Hepatocyte (in vitro differentiated cells): Measurements from ENCODE around the gene VASN.

Experiments
- EZH2phosphoT487 ChIP-seq: fragments of 200-600 bp; sonication (generic); IDR thresholded peaks from one replicate; pipeline ENCODE4 v1.6.1; 2018; ENCODE audit warnings: antibody characterized with exemption, mild to moderate bottlenecking, low read depth, moderate library complexity; ENCODE audit not compliant: unreplicated experiment, severe bottlenecking
- TF ChIP-seq, protein P1 (sequence below): fragments of 200-600 bp; sonication (generic); IDR thresholded peaks from 2 replicates; pipeline ENCODE4 v1.5.1; 2016; ENCODE audit warnings: antibody characterized with exemption, mild to moderate bottlenecking; ENCODE audit not compliant: poor library complexity

DNA sequence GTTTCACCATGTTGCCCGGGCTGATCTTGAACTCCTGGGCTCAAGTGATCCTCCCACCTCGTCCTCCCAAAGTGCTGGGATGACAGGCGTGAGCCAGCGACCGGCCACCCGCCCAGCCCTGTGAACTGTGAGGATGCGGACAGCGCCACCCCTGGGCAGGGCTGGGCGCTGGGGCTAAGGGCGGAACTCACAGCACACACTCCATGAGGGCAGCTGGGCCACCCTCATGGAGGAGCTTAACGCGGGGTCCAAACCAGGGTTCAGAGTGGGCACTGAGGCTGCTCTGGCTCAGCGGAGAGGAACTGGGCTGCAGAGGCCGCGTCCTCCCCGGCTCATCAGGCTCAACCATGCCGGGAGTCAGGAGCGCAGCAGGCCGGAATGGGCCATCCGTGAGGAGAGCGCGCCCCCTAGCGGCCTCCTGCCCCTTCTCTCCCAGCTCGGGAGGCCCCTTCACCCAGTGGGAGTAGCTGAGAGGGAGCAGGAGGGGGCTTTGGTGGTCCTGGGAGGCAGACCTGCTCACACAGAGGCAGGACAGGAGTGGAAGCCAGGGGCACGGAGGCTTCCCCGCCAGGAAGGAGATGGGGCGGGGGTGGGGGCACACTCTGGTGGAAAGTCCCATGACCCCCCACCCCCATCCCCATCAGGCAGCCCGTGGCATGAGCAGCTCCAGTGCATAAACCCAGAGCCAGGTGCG lies 30.9 kb downstream of the VASN start:
- TF ChIP-seq, protein P1, sequence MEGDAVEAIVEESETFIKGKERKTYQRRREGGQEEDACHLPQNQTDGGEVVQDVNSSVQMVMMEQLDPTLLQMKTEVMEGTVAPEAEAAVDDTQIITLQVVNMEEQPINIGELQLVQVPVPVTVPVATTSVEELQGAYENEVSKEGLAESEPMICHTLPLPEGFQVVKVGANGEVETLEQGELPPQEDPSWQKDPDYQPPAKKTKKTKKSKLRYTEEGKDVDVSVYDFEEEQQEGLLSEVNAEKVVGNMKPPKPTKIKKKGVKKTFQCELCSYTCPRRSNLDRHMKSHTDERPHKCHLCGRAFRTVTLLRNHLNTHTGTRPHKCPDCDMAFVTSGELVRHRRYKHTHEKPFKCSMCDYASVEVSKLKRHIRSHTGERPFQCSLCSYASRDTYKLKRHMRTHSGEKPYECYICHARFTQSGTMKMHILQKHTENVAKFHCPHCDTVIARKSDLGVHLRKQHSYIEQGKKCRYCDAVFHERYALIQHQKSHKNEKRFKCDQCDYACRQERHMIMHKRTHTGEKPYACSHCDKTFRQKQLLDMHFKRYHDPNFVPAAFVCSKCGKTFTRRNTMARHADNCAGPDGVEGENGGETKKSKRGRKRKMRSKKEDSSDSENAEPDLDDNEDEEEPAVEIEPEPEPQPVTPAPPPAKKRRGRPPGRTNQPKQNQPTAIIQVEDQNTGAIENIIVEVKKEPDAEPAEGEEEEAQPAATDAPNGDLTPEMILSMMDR = peak; percentile 97
- no peak for TF ChIP-seq EZH2phosphoT487
